HT-29 (cell line): Measurements from ENCODE around the gene BRI3. TPM values are rescaled to one million over a fixed set of nuclear protein-coding genes. Genes with fewer than 3 reads are reported as not detected.

Experiments used
- DNase-seq: peaks from one replicate; pipeline ENCODE4 v3.0.0-alpha.2; 2015; ENCODE audit warnings: low spot score
- total RNA-seq: library from RNA; depleted of rRNA; stranded (reverse); fragments of >200 nt; shearing (Covaris generic); gene quantifications from 2 replicates; pipeline ENCODE4 v1.2.3, GENCODE V29; 2014; rRNA removed

Gene BRI3, protein sequence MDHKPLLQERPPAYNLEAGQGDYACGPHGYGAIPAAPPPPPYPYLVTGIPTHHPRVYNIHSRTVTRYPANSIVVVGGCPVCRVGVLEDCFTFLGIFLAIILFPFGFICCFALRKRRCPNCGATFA
- 206 and 239 TPM in 2 replicates for total RNA-seq

DNA sequence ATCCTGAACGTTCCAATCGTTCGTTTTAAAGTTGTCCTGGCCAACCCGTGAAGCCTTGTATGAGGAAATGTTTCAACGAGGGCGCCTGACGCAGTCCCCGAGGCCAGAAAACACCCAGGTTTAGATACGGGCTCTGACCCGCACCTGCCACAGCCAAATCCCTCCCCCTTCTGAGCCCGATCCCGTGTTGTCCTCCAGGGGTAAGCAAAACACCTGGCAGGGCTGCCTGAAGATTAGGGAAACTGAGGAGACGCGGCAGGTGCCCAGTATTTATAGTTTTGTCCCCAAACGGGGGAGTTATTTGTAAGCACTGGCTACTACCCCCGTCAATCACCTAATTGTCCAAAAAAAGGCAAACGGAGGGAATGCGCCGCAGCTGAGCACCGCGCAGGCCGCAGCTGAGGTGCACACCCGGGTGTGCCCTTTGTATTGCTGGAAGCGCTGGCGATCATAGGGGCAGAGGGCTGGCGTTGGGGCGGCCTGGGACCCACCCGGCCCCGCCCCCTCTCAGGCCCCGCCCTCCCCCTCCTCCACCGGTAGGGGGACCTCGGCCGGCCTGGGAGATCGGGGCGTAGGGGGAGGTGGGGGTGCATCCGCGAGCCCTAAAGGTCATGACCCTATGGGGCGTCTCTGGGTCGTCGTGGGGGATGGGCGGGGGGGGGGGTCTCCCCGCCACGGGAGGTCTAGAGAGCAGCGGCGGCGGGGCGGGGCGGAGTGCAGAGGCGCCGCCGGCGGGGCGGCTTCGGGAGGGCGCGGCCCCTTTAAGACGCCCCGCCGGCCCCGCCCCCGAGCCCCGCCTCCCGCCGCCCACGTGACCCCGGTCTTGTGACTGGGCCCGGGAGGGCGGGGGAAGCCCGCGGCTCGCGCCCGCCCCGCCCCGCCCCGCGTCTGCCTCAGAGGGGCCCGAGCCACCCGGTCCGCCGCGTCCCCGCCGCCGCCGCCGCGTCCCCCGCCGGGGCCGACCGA is at the start of gene BRI3:
BRI3 (plus strand) TSS at position 896 of the 966 bp plus-strand sequence. CDS start 110 bp downstream, outside the sequence.
- DNase-seq = peak; percentile 93

DNA sequence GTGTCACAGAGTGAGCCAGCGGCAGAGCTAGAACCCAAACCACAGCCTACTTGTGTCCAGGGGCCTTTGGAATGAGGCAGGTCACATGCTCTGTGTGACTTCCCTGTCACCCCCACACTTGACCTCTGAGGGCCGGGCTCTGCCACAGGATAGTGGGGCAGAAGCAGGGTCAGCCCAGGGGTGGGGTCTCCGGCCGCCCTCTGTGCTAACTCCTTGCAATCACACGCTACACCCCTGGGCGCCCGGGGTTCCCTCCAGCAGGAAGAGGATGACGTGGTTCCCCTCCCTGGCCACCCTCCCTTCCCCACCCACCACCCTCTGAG is 49.3 kb upstream of the BRI3 start:
- no peak for DNase-seq

- no peak for DNase-seq
Measured at GRCh38 chr7:98232799-98233198, 48.7 kb upstream of the BRI3 start.

DNA sequence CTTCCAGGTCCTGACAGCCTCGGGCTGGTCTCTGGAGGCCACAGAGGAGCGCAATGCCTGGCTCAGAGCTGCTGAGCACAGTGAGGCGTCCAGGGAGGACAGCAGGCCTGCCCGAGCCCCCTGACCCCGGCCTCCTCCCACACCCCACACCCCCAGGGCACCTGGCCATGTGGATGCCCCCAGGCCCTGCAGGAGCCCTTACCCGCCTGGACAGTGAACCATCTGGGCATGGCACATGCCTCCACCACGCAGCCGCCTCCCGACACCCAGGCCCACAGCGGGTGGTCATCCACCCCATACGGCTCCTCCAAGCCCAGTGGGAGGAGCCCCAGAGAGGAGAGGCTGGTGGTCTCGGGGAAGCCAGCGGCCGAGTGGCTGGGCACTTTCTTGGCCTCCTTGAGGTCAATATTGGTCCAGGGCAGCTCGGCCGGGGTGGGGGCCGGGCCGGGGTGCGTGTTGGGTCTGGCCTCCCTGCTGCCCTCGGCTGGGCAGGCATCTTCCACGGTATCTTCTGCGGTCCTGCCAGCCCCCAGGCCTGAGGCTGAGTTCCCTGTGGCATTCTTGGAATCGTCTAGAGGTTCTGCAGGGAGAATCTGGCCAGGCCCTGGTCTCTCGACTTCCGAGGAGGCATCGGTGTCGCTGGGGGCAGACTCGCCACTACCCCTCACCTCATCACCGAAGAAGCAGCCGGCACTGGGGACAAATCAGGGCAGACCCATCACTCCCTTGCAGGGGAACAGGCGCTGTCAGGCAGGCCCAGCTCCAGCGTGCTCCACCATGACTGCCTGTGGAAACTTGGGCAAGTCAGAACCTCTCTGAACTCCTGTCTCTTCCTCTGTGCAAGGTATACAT is 48.0 kb upstream of the BRI3 start:
- no peak for DNase-seq

DNA sequence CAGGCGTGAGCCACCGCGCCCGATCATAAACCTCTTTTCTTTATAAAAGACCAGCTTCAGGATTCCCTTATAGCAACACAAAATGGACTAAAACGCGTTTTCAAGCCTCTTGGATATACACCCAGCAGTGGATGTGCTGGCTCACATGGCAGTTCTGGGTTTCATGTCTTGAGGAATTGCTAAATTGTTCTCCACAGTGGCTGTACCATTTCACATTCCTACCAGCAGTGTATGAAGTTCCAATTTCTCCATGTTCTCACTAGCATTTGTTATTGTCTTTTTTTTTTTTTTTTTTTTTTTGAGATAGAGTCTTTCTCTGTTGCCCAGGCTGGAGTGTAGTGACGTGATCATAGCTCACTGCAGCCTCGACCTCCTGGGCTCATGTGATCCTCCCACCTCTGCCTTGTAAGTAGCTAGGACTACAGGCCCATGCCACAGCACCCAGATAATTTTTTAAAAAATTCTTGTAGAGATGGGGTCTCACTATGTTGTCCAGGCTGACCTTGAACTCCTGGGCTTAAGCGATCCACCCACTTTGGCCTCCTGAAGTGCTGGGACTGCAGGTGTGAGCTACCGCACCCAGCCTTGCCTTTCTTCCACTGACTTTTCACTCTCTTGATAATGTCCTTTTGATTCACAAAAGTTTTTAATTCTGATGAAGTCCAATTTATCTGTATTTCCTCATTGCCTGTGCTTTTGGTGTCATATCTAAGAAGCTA is 46.9 kb upstream of the BRI3 start:
- DNase-seq = no peak

DNA sequence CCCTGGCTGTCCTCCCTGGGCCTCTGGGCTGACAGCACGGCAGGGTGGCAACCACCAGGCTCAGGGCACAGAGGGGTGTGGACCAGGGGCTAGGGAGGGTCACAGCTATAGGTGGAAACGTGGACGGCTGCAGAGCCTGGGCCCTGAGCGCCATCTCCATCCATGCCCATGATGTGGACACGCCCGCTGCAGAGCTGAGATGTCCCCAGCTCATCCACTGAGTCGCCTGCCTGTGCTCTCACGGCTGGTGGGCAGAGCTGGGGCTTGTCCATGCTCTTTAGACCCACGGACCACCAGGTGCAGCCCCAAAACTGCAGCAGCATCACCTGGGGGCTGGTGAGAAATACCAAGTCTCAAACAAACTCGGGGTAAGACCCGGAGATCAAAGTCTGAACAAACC is 45.6 kb upstream of the BRI3 start:
- no peak for DNase-seq

DNA sequence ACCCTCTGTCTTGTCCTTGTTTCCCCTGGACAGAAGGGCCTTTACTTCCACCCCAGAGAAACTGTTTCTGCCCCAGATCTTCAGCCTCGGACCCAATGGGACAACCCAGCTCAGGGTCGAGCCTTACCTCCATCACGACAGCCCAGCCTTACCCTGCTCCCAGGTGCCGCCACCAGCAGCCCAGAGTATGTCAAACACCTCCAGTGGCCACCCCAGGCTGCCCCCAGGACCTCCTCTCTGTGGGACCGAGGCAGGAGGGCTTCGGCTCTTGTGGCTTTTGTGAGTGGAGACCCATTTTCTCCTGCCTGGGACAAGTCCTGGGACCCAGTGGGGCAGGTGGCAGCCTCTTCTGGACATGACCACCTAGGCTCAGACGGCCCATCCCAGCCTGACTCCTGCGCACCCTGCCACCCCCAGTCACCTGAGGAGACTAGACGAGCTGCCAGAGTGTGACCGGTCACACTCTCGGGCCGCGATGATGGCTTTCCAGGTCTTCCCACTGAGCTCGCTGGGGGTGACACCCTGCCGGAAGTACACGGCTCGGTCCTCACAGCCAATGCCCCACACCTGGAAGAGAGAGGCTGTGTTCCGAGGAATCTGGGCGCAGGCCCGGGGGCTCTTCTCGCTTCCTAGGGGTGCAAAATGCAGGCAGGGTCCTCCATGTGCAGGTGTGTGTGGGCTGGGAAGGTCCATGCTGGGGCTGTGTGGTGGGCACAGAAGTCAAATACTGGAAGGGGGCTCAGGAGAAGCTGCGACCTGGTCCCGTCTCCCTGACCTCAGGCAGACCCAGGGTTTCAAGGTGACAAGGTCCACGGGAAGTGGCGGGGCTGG is 44.9 kb upstream of the BRI3 start:
- no peak for DNase-seq

GRCh38 chr7:98238076-98238475 is 43.4 kb upstream of the BRI3 start:
- DNase-seq = no peak

- no peak for DNase-seq
Measured at GRCh38 chr7:98238976-98239375, 42.5 kb upstream of the BRI3 start.

DNA sequence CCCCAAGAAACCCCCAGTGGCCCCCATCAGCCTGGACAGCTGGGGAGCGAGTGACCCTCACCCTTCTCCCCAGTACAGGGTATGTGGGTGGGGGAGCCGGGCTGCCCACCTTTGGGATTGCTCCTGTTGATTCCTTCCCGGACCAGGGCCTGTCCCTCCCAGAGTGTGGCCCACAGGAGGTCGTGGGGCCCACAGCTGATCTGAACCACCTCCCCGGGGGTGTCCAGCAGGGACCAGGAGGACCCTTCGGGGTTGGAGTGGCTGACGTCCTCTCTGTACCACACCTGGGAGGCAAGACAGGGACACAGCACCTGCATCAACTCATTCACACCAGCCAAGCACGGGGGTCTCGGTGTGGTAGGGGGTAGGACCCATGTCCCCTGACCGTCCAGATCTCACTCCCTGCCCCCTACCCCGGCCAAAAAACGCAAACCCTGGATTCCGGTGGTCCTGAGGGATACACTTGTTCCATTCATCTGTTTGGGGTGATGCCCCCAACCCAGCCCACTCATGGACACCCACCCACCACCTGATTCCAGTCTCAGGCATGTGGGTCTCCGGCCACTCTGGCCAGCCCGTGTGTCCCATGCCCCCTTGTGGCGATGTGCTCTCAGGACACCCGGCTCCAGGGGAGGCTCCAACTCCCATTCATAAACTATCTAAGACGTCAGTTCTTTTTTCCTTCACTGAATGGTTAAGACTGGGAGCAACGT is 40.4 kb upstream of the BRI3 start:
- peak; percentile 73 for DNase-seq

DNA sequence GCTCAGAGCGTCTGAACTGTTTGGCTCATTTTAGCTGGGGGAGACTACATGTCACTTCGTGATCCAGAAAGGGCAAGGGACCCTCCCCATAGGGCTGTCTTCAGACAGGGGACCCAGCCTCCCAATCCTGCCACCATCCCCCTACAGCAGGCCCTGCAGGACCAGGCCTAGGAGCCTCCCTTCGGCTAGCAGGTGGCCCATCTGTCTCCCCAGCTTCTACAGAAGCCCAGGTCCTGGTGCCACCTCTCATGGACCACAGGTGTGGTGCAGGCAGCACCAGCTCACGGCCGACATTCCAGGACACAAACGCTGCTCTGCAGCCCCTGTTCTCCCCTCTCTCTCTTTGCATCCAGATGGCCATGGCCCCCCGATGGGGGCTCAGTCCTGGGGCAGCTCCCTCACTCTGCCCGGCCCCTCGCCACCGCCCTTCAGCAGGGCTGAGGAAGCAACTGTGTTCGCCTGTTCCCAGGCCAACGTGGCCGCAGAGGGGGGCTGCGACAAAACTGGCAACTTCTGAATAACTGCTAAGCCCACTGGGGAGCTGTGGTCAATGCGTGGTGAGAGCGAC is 39.7 kb upstream of the BRI3 start:
- DNase-seq = no peak

DNA sequence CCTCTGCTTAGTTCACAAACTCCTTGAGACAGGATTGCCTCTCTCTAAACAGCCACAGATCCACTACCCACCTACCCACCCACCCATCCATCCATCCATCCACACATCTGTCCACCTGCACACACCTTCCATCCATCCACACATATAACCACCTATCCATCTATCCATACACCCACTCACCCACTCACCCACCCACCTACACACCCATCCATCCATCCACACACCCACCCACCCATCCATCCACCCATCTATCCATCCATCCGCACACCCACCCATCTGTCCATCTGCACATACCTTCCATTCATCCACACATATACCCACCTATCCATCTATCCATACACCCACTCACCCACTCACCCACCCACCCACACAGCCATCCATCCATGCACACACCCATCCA is 39.1 kb upstream of the BRI3 start:
- DNase-seq = no peak

DNA sequence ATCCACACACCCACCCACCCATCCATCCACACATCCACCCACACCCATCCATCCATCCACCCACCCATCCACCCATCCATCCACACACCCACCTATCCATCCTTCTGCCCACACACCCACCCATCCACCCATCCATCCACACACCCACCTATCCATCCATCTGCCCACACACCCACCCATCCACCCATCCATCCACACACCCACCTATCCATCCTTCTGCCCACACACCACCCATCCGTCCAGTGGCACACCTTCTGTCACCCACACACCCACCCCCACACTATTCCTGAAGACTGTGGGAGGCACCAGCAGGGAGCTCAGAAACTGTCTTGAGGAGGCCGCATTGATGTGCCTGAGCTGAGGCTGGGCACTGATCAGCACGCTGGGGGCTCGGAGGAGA is 38.6 kb upstream of the BRI3 start:
- no peak for DNase-seq

- DNase-seq = no peak
Measured at GRCh38 chr7:98244871-98245270, 36.6 kb upstream of the BRI3 start.

DNA sequence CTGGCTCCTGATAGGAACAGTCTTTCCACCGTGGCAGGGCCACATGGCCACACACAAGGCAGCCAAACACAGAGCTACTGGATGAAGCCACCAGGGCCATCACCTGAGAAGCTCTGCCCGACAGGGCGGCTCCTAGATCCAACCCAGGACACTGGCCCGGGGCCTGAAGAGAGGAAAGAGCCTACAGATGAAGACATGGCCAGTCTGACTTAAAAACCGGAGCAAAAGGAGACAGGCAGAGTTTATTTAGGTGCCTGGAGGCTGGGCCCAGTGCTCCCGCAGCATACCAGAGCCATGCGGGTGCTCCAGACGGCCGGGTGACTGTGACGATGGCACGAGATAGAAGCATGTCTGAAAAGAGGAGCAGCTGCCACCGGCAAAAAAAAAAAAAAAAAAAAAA is 33.3 kb upstream of the BRI3 start:
- DNase-seq = no peak

DNA sequence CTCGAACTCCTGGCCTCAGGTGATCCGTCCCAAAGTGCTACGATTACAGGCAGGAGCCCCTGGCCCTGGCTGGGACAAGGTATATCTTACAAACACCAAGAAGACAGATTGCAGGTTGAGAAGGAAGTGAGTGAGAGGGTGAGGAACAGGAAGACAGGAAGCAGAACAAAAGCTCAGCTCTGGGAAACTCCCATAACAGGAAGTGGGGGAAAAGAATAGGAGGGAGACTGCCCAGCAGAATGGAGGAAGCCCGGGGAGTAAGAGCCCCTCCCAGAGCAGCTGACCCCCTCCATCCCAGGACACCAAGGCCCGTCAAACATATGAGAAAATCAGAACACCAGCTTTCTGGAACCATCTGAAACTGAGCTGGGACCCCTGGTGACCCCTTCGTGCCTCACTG is 32.4 kb upstream of the BRI3 start:
- peak; percentile 22 for DNase-seq

DNA sequence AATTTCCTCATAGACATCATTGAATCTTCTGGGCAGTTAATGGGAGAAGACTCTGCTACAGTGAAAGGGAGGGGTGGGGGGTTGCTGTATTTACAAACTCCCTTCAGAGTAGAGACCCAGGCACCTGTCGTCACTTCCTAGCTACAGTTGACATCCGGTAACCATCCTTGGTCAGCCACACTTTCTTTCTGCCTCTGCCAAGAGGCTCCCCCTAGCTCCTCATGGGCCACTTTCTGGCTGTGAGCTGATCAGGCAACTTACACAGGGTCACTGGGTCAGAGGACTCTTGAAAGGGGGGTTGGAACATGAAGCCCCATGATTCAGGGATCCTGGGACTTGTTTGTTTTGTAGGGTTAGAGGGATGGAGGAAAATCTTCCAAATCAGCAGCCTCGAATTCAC is 30.7 kb upstream of the BRI3 start:
- DNase-seq = peak; percentile 64

DNA sequence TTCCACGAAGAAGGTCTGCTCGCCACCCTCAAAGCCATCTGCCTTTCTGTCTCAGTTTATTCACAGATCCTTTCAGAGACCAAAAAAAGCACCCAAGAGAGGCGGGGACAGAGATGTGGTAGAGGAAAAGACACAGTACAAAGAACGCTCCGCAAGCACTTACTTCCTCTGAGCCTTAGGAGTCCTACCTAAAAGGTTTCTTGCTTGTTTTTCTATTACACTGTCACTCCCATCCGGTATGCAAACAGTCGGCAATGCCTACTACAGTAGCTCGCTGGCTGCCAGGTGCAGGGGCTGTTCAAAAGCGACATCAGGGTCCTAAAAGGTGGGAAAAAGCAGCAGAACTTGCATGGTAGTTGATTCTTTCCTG is 30.3 kb upstream of the BRI3 start:
- DNase-seq = no peak

GRCh38 chr7:98251601-98252424 is 29.7 kb upstream of the BRI3 start, which contains the start of gene TECPR1:
Gene TECPR1, minus strand, starts transcription at chr7:98252232. Its CDS starts 6,086 bp downstream, at chr7:98246146.
- DNase-seq = peak; percentile 98
